Stimulated activated naive CD4-positive, alpha-beta T cell treated with Interleukin-2 at 50 U/mL for 16 hours (primary cell): ENCODE data around the gene KLKB1.
"Not testable (repeated sequence)": the region's sequence is repeated elsewhere in the genome, so short reads cannot be mapped to it uniquely, and the experiment has no call there.

Experiments used
- DNase-seq: peaks from one replicate; lab custom pipeline; 2025; lab: John Stamatoyannopoulos, UW

Gene KLKB1

GRCh38 chr4:186265250-186265649, 37.9 kb downstream of the KLKB1 start:
- not testable (repeated sequence) for DNase-seq

DNA sequence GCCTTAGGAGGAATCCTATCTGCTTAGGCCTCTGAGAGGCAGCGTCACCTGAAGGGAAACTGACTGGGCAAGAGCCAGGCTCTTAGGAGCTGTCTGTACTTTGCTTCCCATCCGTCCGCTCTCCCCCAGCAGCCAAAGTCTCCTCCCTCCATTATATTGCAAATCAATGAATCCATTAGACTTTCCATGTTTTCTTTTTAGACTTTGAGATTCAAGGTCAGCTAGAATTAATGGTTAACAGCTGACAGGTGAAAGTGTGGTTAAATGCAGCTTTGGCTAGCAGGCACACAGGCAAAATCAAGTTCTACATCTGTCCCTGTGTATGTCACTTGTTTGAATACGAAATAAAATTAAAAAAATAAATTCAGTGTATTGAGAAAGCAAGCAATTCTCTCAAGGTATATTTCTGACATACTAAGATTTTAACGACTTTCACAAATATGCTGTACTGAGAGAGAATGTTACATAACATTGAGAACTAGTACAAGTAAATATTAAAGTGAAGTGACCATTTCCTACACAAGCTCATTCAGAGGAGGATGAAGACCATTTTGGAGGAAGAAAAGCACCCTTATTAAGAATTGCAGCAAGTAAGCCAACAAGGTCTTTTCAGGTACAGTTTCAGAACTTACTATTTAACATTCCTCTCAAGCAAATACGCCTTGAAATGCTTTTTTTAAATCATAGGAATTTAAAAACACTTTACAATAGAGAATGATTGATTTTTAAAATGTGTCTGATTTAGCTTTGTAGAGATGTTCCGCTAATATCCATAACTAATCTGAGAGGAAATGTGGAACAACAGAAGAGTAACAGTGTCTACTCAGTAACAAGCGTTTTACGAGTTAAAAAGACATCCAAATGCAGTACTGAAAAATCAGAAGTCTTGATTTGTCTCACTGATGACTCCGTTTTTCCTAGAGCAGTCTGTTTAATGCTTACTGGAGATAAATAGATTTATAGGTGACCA, 38.7 kb downstream of the KLKB1 start, which contains the start of gene F11:
Gene F11 (plus strand): TSS at position 507 of the 970 bp plus-strand sequence. CDS start 948 bp downstream, outside the sequence.
- no peak for DNase-seq

DNA sequence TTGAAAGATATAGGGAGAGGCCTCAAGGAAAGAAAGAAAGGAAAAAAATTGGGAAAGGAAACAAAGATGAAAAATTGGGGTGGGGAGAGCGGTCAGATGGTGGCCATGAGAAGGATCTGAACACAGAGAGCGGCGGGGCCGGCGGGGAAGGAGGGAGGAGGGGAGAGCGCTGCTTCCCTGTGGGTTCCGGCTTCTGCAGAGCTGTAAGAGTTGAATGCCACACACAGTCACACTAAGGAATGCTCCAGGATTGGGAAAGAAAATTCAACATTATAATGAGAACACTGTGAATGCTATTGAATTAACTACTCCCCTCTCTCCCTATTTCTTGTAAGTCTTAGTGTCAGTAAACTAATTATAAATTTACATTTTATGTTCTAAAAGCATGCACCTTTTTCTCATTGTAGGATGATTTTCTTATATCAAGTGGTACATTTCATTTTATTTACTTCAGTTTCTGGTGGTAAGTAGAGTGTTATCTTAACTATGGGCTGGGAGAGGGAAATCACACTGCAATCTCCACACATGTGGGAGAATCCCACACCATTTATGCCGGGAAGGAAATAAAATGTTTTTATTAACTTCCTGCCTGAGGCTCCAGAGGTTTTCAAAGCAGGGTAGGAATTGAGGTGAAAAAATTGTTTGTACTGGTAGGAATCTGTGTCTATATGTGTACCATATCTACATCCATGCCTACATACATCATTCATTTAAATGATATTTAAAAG, 39.6 kb downstream of the KLKB1 start:
- DNase-seq = no peak

- no peak for DNase-seq
These were observed 43.9 kb downstream of the KLKB1 start for GRCh38 chr4:186271081-186271678.

GRCh38 chr4:186272699-186273391, 45.5 kb downstream of the KLKB1 start:
- no peak for DNase-seq

DNA sequence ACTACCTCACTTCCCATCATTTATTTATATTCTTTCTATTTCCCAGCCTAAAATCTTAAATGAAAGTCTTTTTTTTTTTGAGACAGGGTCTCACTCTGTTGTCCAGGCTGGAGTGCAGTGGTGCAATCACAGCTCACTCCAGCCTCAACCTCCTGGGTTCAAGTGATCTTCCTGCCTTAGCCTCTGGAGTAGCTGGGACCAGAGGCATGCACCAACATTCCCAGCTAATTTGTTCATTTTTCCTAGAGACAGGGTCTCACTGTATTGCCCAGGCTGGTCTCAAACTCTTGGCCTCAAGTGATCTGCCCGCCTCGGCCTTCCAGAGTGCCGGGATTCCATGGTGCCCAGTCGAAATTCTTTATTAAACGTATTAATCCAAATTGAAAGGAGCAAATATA, 46.1 kb downstream of the KLKB1 start:
- DNase-seq = not testable (repeated sequence)

- no peak for DNase-seq
These were observed 56.0 kb downstream of the KLKB1 start for GRCh38 chr4:186283311-186283710.

GRCh38 chr4:186285147-186285546, 57.8 kb downstream of the KLKB1 start:
- no peak for DNase-seq

DNA sequence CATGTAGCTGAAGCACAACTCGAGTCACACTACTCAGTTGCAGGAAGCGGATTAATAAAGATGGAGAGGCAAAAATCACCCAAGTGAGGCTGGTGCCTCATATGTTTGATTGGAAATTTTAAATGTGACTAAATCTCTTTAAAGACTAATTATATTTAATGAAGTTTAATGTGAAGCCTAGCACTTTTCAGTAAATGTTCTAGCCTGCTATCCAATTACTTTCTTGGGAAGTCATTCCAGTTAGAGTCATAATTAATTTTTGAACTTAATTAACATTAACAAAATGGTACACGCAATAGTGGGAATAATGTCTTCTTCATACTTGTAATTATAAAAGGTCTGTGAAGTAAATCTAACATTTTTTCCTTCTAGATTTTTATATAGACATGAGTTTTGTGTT, 59.3 kb downstream of the KLKB1 start:
- DNase-seq = no peak

DNA sequence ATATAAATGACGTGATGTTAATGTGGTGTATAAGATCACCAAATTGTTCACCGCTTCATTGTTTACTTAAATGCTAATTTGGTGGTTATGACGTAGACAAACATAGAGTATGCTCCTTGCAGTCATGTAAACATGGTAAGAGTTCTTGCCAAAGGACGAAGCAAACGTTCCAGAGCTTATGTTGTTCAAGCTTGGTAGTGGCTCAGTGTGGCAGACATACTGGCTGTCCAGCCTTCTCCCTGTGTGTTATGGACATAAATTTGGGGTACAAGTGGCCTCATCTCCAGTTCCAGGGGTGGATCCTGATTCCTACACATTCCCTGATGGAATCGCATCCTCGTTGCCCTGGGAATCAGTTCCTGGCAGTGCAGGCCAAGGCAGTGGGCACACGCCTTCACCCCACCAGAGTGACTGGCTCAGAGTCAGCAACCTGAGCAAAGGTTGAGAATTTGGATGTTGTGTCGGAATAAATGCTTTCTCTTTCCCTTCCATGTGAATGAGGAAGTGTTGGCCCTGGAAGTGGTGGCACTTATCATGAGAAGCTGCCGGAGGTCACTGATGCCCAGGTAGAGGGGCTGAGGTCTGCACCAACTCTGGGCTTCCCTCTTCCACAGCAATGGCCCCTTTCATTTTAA, 64.1 kb downstream of the KLKB1 start:
- no peak for DNase-seq

DNA sequence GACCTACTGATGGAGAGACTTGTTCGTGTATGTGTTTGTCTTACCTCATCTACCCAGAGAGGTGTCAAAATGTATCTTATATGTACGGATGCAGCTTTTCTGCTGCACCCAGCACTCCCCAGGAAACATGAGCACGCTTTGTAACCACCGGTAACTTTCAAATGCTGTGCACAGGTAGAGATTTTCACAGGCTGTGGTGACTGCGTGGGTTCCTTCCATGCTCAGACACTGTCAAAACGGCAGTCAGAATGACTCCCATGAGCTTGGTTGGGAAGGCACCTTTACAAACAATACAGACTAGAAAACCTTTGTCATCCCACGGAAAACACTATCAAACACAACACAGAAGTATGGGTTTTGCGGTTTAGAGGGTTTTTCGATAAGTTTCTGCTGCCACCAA, 66.9 kb downstream of the KLKB1 start:
- no peak for DNase-seq

GRCh38 chr4:186296481-186296880, 69.2 kb downstream of the KLKB1 start:
- no peak for DNase-seq

GRCh38 chr4:186297013-186297645, 69.8 kb downstream of the KLKB1 start:
- no peak for DNase-seq

DNA sequence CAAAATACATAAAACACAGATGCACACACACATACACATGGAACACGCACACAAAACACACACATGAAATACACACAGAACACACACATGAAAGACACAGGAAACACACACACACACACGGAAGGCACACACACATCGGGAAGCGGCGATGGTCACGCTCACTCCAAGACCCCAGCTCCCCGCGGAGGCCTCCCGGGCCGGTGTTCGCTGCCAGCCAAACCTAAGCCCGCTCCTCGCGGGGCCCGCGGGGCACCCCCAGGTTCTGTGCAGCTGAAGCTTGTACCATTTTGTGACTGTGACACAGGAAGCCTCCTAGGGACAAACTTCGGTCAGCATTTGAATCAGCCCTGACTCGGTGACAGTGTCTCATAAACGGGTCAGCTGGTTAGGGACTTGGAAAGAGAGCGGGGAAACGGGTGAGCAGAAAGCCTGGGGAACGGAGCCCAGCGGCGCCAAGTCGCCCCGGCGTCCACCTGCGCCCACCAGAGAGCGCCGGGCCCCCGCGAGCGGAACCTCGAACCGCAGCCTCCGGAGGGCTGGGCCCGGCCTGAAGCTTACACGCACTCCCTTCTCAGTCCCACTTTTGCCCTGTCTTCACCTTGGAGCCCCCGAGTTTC, 70.8 kb downstream of the KLKB1 start:
- no peak for DNase-seq

DNA sequence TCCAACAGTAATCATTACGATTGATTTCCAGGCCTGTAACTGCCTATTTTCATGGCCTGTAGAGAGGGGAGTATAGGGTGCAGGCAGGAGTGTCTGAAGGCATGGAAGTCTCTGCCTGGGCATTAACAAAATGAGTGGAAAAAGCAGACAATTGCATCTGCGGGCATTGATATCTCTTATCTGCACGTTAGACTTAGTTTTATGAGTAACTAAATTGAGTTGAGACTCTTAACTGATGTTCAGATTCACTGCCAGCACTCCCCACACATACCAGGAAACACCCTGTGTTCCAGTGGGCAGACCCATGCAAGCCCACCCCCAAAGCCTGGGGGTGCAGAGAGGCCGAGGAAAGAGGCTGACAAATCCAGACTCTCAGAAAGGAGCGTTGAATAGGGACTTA, 72.0 kb downstream of the KLKB1 start:
- DNase-seq = no peak

GRCh38 chr4:186300659-186301390, 73.5 kb downstream of the KLKB1 start:
- no peak for DNase-seq

GRCh38 chr4:186304216-186304615, 76.9 kb downstream of the KLKB1 start:
- no peak for DNase-seq

GRCh38 chr4:186304866-186305505, 77.7 kb downstream of the KLKB1 start:
- DNase-seq = no peak

DNA sequence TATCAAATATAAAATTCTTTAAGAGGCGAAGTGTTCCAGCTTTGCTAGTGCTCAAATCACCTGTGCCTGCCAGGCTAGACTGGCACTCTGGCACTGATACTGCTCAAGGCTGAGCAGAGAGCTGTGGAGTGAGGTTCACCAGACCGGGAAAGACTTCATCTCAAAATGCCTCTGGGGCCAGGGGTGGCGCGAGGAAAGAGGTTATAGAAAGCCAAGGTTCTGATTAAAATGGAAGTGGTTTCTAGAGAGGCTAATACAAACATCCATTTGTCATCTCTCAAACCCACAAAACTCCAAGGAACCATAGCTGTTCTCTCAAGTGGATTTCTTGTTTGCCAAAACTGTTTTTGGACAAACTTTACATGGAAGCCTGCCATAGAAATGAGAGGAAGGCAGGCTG, 80.2 kb downstream of the KLKB1 start:
- no peak for DNase-seq
